SK-N-SH treated with all-trans-retinoic acid at 6 μM for 48 hours (cell line): ENCODE measurements around the gene SULT2B1.

ENCODE experiments used
- ATAC-seq: fragments of 200-7000 bp; cut with Tn5 transposase; 3 replicates; pipeline ENCODE4 v1.9.1; 2020; ENCODE audit warnings: mild to moderate bottlenecking, moderate library complexity
- BACH2 ChIP-seq: fragments of 250-450 bp; sonication (Bioruptor Pico); IDR thresholded peaks from 2 replicates; pipeline ENCODE4 v1.9.0; 2021; ENCODE audit warnings: mild to moderate bottlenecking, borderline replicate concordance
- CREB5 ChIP-seq: fragments of 250-450 bp; sonication (Bioruptor Pico); IDR thresholded peaks from 2 replicates; pipeline ENCODE4 v1.5.1; 2020; ENCODE audit warnings: low read depth, mild to moderate bottlenecking, moderate library complexity
- CSDC2 ChIP-seq: fragments of 250-450 bp; sonication (Bioruptor Pico); IDR thresholded peaks from 2 replicates; pipeline ENCODE4 v1.5.0; 2020; ENCODE audit warnings: mild to moderate bottlenecking, moderate library complexity
- CSRNP3 ChIP-seq: fragments of 250-450 bp; sonication (Bioruptor Pico); IDR thresholded peaks from 2 replicates; pipeline ENCODE4 v1.5.1; 2021; ENCODE audit warnings: mild to moderate bottlenecking, moderate library complexity
- ESRRG ChIP-seq: fragments of 250-450 bp; sonication (Bioruptor Pico); IDR thresholded peaks from 2 replicates; pipeline ENCODE4 v1.6.1; 2021; ENCODE audit warnings: mild to moderate bottlenecking
- GLIS3 ChIP-seq: fragments of 250-450 bp; sonication (Bioruptor Pico); IDR thresholded peaks from 2 replicates; pipeline ENCODE4 v1.5.0; 2020; ENCODE audit warnings: mild to moderate bottlenecking, moderate library complexity
- ISL1 ChIP-seq: fragments of 250-450 bp; sonication (Bioruptor Pico); IDR thresholded peaks from 2 replicates; pipeline ENCODE4 v2.1.2; 2022; ENCODE audit warnings: mild to moderate bottlenecking, moderate library complexity
- OSR1 ChIP-seq: fragments of 250-450 bp; sonication (Bioruptor Pico); IDR thresholded peaks from 2 replicates; pipeline ENCODE4 v1.8.0; 2022; ENCODE audit warnings: moderate library complexity, mild to moderate bottlenecking, inconsistent platforms
- PATZ1 ChIP-seq: fragments of 250-450 bp; sonication (Bioruptor Pico); IDR thresholded peaks from 2 replicates; pipeline ENCODE4 v1.8.0; 2020; ENCODE audit warnings: mild to moderate bottlenecking, moderate library complexity, borderline replicate concordance
- POU6F1 ChIP-seq: fragments of 250-450 bp; sonication (Bioruptor Pico); IDR thresholded peaks from 2 replicates; pipeline ENCODE4 v1.8.0; 2021; ENCODE audit warnings: low read depth, mild to moderate bottlenecking, moderate library complexity, borderline replicate concordance
- PPARA ChIP-seq: fragments of 250-450 bp; sonication (Bioruptor Pico); IDR thresholded peaks from 2 replicates; pipeline ENCODE4 v1.5.0; 2020; ENCODE audit warnings: mild to moderate bottlenecking, borderline replicate concordance
- RARB ChIP-seq: fragments of 250-450 bp; sonication (Bioruptor Pico); IDR thresholded peaks from 2 replicates; pipeline ENCODE4 v1.8.0; 2021; ENCODE audit warnings: mild to moderate bottlenecking, moderate library complexity
- SNAI2 ChIP-seq: fragments of 250-450 bp; sonication (Bioruptor Pico); IDR thresholded peaks from 2 replicates; pipeline ENCODE4 v1.5.0; 2020; ENCODE audit warnings: mild to moderate bottlenecking, moderate library complexity
- TCF4 ChIP-seq: fragments of 250-450 bp; sonication (Bioruptor Pico); IDR thresholded peaks from 2 replicates; pipeline ENCODE4 v1.8.0; 2021; ENCODE audit warnings: mild to moderate bottlenecking, moderate library complexity, borderline replicate concordance
- TOX ChIP-seq: fragments of 250-450 bp; sonication (Bioruptor Pico); IDR thresholded peaks from 2 replicates; pipeline ENCODE4 v1.8.0; 2021; ENCODE audit warnings: mild to moderate bottlenecking, moderate library complexity, borderline replicate concordance
- ZC3H10 ChIP-seq: fragments of 250-450 bp; sonication (Bioruptor Pico); IDR thresholded peaks from 2 replicates; pipeline ENCODE4 v1.5.1; 2021; ENCODE audit warnings: mild to moderate bottlenecking, moderate library complexity
- ZFP3 ChIP-seq: fragments of 250-450 bp; sonication (Bioruptor Pico); IDR thresholded peaks from 2 replicates; pipeline ENCODE4 v1.5.0; 2020; ENCODE audit warnings: mild to moderate bottlenecking, moderate library complexity
- ZFP30 ChIP-seq: fragments of 450-650 bp; formaldehyde crosslinking; IDR thresholded peaks from 2 replicates; pipeline ENCODE4 v1.5.0; 2022; ENCODE audit warnings: mild to moderate bottlenecking, moderate library complexity
- ZNF565 ChIP-seq: fragments of 450-650 bp; formaldehyde crosslinking; conservative IDR thresholded peaks from 2 replicates; pipeline ENCODE4 v1.5.0; 2020; ENCODE audit warnings: low read depth, mild to moderate bottlenecking, moderate library complexity
- ZNF70 ChIP-seq: fragments of 450-650 bp; formaldehyde crosslinking; IDR thresholded peaks from 2 replicates; pipeline ENCODE4 v1.5.0; 2020; ENCODE audit warnings: mild to moderate bottlenecking, moderate library complexity
- ZNF8 ChIP-seq: fragments of 450-650 bp; formaldehyde crosslinking; IDR thresholded peaks from 2 replicates; pipeline ENCODE4 v1.5.0; 2020; ENCODE audit warnings: mild to moderate bottlenecking, moderate library complexity

Gene SULT2B1

GRCh38 chr19:48512504-48513288, 39.3 kb upstream of the SULT2B1 start:
- ATAC-seq: no peak
- TF ChIP-seq ZNF565 (CRISPR knock-in tag) (no peak), ZFP3 (no peak), ESRRG (CRISPR knock-in tag) (no peak), PPARA (CRISPR knock-in tag) (no peak), TCF4 (CRISPR knock-in tag) (no peak), CSRNP3 (CRISPR knock-in tag) (no peak), ZNF8 (CRISPR knock-in tag) (no peak), CSDC2 (CRISPR knock-in tag) (no peak), RARB (no peak), ZC3H10 (CRISPR knock-in tag) (no peak), POU6F1 (no peak), ZNF70 (CRISPR knock-in tag) (no peak), GLIS3 (CRISPR knock-in tag) (no peak), PATZ1 (CRISPR knock-in tag) (no peak), OSR1 (no peak), TOX (CRISPR knock-in tag) (no peak), CREB5 (CRISPR knock-in tag) (no peak), ZFP30 (CRISPR knock-in tag) (no peak), BACH2 (CRISPR knock-in tag) (no peak), SNAI2 (CRISPR knock-in tag) (no peak)
- TF ChIP-seq, all 23 proteins: peak for 0

- ATAC-seq: peak; percentile 87
- no peak for TF ChIP-seq OSR1
- peak; percentile 44; the same call in 1 of the 2 replicates for TF ChIP-seq PATZ1 (CRISPR knock-in tag)
Measured at GRCh38 chr19:48513289-48514122, 38.5 kb upstream of the SULT2B1 start.

GRCh38 chr19:48514123-48514458, 37.9 kb upstream of the SULT2B1 start:
- ATAC-seq: no peak
- TF ChIP-seq ZFP30 (CRISPR knock-in tag) (no peak), PPARA (CRISPR knock-in tag) (no peak), ZNF70 (CRISPR knock-in tag) (no peak), GLIS3 (CRISPR knock-in tag) (no peak), CREB5 (CRISPR knock-in tag) (no peak), ZFP3 (no peak), POU6F1 (no peak), CSDC2 (CRISPR knock-in tag) (no peak), ZNF8 (CRISPR knock-in tag) (no peak), PATZ1 (CRISPR knock-in tag) (no peak), ISL1 (CRISPR knock-in tag) (no peak)
